Caco-2 (cell line): ENCODE measurements around the gene PSMB4. TPM values are rescaled to one million over a fixed set of nuclear protein-coding genes. Genes with fewer than 3 reads are reported as not detected.
"Not testable (repeated sequence)": the region's sequence is repeated elsewhere in the genome, so short reads cannot be mapped to it uniquely, and the experiment has no call there.

ENCODE experiments used
- BruUV-seq: library from RNA; stranded (reverse); fragments of 400-500 nt; replicated peaks from 2 replicates; lab custom pipeline; 2021; lab: Mats Ljungman, UMichigan
- CTCF ChIA-PET: fragments of 300-600 bp; sonication (Branson Sonifier 250); formaldehyde crosslinking; loops from one replicate; lab custom pipeline; 2022; ENCODE audit warnings: antibody characterized with exemption; lab: Charles Lee
- POLR2A ChIA-PET: fragments of 300-600 bp; sonication (Branson Sonifier 250); formaldehyde crosslinking; loops from one replicate; lab custom pipeline; 2022; ENCODE audit warnings: antibody characterized with exemption; lab: Charles Lee
- DNase-seq, 2 experiments: peaks; one replicate each; pipeline versions ENCODE4 v3.0.0 to v3.0.0-alpha.2; 2020 to 2022
- H3K27me3 ChIP-seq: replicated peaks from 2 replicates; pipeline ENCODE4 v1.6.0; 2011; ENCODE audit warnings: low read length; ENCODE audit not compliant: control insufficient read depth, insufficient read depth
- H3K36me3 ChIP-seq: 2 replicates; pipeline ENCODE4 v1.5.1; 2011; ENCODE audit warnings: low read length; ENCODE audit not compliant: control insufficient read depth, insufficient read depth
- H3K4me1 ChIP-seq: fragments of 250-450 bp; sonication (Bioruptor Pico); 2 replicates; pipeline ENCODE4 v1.5.1; 2020; ENCODE audit warnings: mild to moderate bottlenecking
- H3K4me3 ChIP-seq: 2 replicates; pipeline ENCODE4 v1.5.1; 2011; ENCODE audit warnings: low read depth, mild to moderate bottlenecking, control low read depth, low read length
- H3K9me3 ChIP-seq: fragments of 250-450 bp; sonication (Bioruptor Pico); 2 replicates; pipeline ENCODE4 v1.5.1; 2020; ENCODE audit warnings: mild to moderate bottlenecking, moderate library complexity
- H3K27ac Mint-ChIP-seq: one replicate; pipeline ENCODE4 v1.8.0; 2022; ENCODE audit warnings: mixed read lengths; ENCODE audit not compliant: unreplicated experiment
- H3K27me3 Mint-ChIP-seq: one replicate; pipeline ENCODE4 v1.8.0; 2022; ENCODE audit warnings: mixed read lengths; ENCODE audit not compliant: insufficient read depth, unreplicated experiment
- H3K36me3 Mint-ChIP-seq: one replicate; pipeline ENCODE4 v1.8.0; 2022; ENCODE audit warnings: mild to moderate bottlenecking, mixed read lengths; ENCODE audit not compliant: insufficient read depth, unreplicated experiment
- H3K4me1 Mint-ChIP-seq: one replicate; pipeline ENCODE4 v1.8.0; 2022; ENCODE audit warnings: low read depth, mixed read lengths; ENCODE audit not compliant: unreplicated experiment
- H3K4me3 Mint-ChIP-seq: one replicate; pipeline ENCODE4 v1.8.0; 2022; ENCODE audit warnings: mild to moderate bottlenecking, moderate library complexity, mixed read lengths; ENCODE audit not compliant: unreplicated experiment
- H3K9me3 Mint-ChIP-seq: one replicate; pipeline ENCODE4 v1.8.0; 2022; ENCODE audit warnings: mixed read lengths; ENCODE audit not compliant: unreplicated experiment
- CTCF ChIP-seq, 2 experiments: fragments of 200-600 bp in 1 of 2; IDR thresholded peaks; 1 replicate in 1 of 2; 2 replicates in 1 of 2; pipeline versions ENCODE4 v1.5.1 to v1.8.0; 2011 to 2022; ENCODE audit warnings: antibody characterized with exemption in 1 of 2, control low read depth in 1 of 2, inconsistent platforms in 1 of 2, low read depth in 1 of 2, low read length in 1 of 2, mild to moderate bottlenecking in 1 of 2, moderate library complexity in 1 of 2; ENCODE audit not compliant: insufficient read depth in 1 of 2, severe bottlenecking in 1 of 2, unreplicated experiment in 1 of 2
- intact Hi-C: fragments of 100-400 bp; cut with micrococcal nuclease; formaldehyde crosslinking; loops from one replicate; pipeline ENCODE4 v1.10.0; 2022; ENCODE audit not compliant: unreplicated experiment
- total RNA-seq: library from RNA; stranded (reverse); gene quantifications from 2 replicates; pipeline ENCODE4 v1.2.3, GENCODE V29; 2022

PSMB4 gene
- total RNA-seq, 1 experiment from 2014 or later: 330 TPM

- intact Hi-C loops: no loop called here
- Mint-ChIP-seq H3K36me3 (no peaks in the 10 kb centered on the region), H3K27me3 (no peaks in the 10 kb centered on the region), H3K27ac (no peak overlapping the region), H3K9me3 (no peaks in the 10 kb centered on the region), H3K4me1 (peaks cover 11% of the 10 kb centered on the region), H3K4me3 (no peak overlapping the region)
- no peak overlapping the region for H3K4me3 ChIP-seq
- H3K9me3 ChIP-seq: no peaks in the 10 kb centered on the region
- ChIA-PET POLR2A (no interaction called here), CTCF (no interaction called here)
- H3K27me3 ChIP-seq: no peaks in the 10 kb centered on the region
- no peaks in the 10 kb centered on the region for H3K36me3 ChIP-seq
- BruUV-seq: no TSS peak
- TF ChIP-seq CTCF (IDR thresholded peaks at IDR 0.05; ENCODE audit: insufficient read depth in 1 of 2, low read depth in 1 of 2, low read length in 1 of 2, severe bottlenecking in 1 of 2, unreplicated experiment in 1 of 2): no peak
- peaks cover 8% of the 10 kb centered on the region for H3K4me1 ChIP-seq
- DNase-seq: no peak
Measured at GRCh38 chr1:151377150-151377884, 22.1 kb upstream of the PSMB4 start.

- no peaks in the 10 kb centered on the region for H3K36me3 ChIP-seq
- no peak overlapping the region for H3K4me3 ChIP-seq
- no peak overlapping the region for H3K4me3 Mint-ChIP-seq
- H3K9me3 Mint-ChIP-seq: no peaks in the 10 kb centered on the region
- H3K9me3 ChIP-seq: no peaks in the 10 kb centered on the region
- H3K4me1 Mint-ChIP-seq: no peaks in the 10 kb centered on the region
- no peaks in the 10 kb centered on the region for H3K27me3 ChIP-seq
- BruUV-seq: no TSS peak
- DNase-seq: no peak
- no peaks in the 10 kb centered on the region for H3K4me1 ChIP-seq
- intact Hi-C loops: no loop called here
- CTCF ChIA-PET: no interaction called here
- TF ChIP-seq CTCF (IDR thresholded peaks at IDR 0.05; ENCODE audit: insufficient read depth in 1 of 2, low read depth in 1 of 2, low read length in 1 of 2, severe bottlenecking in 1 of 2, unreplicated experiment in 1 of 2): no peak
- no peaks in the 10 kb centered on the region for H3K27me3 Mint-ChIP-seq
- H3K36me3 Mint-ChIP-seq: no peaks in the 10 kb centered on the region
- POLR2A ChIA-PET: no interaction called here
- H3K27ac Mint-ChIP-seq: no peak overlapping the region
Measured at GRCh38 chr1:151384584-151384983, 14.8 kb upstream of the PSMB4 start.

GRCh38 chr1:151386002-151386401 lies 13.4 kb upstream of the PSMB4 start:
- intact Hi-C loops: no loop called here
- TF ChIP-seq CTCF (IDR thresholded peaks at IDR 0.05; ENCODE audit: insufficient read depth in 1 of 2, low read depth in 1 of 2, low read length in 1 of 2, severe bottlenecking in 1 of 2, unreplicated experiment in 1 of 2): no peak
- Mint-ChIP-seq H3K27me3 (no peaks in the 10 kb centered on the region), H3K4me1 (no peaks in the 10 kb centered on the region), H3K4me3 (no peak overlapping the region), H3K9me3 (no peaks in the 10 kb centered on the region), H3K36me3 (no peaks in the 10 kb centered on the region), H3K27ac (no peak overlapping the region)
- no peak for DNase-seq
- Histone ChIP-seq H3K4me3 (no peak overlapping the region), H3K36me3 (no peaks in the 10 kb centered on the region), H3K9me3 (no peaks in the 10 kb centered on the region), H3K27me3 (no peaks in the 10 kb centered on the region), H3K4me1 (no peaks in the 10 kb centered on the region)
- CTCF ChIA-PET: no interaction called here
- POLR2A ChIA-PET: no interaction called here
- no TSS peak for BruUV-seq

- H3K4me3 ChIP-seq, BruUV-seq, H3K27me3 ChIP-seq, H3K9me3 ChIP-seq, POLR2A ChIA-PET, DNase-seq, H3K36me3 Mint-ChIP-seq, H3K4me1 Mint-ChIP-seq, H3K27ac Mint-ChIP-seq, H3K36me3 ChIP-seq, H3K4me1 ChIP-seq, H3K4me3 Mint-ChIP-seq, H3K27me3 Mint-ChIP-seq: not testable (repeated sequence)
- intact Hi-C loops: loop anchor here (10.0 kb wide), 1 partner anchor 46 kb away; the partner anchor contains the start of gene RFX5
- H3K9me3 Mint-ChIP-seq: peaks cover 10% of the 10 kb centered on the region
- CTCF ChIA-PET: interaction anchor here (0.7 kb wide), 1 partner anchor 54 kb away, joined by 4 read pairs; no protein-coding TSS in a partner anchor
Measured at GRCh38 chr1:151390221-151391078, 8.9 kb upstream of the PSMB4 start.
